Duodenal mucosa (tissue), 2 donors: ENCODE data around the gene MYOD1.

Experiments
- H3K27ac ChIP-seq: one replicate; pipeline ENCODE4 v1.7.0; 2013; ENCODE audit warnings: low read depth, low read length
- H3K27me3 ChIP-seq, 2 donors: one replicate each; pipeline ENCODE4 v1.7.0; 2013; ENCODE audit warnings: low read length in 2 of 2, control low read depth in 1 of 2; ENCODE audit not compliant: insufficient read depth in 2 of 2, control insufficient read depth in 1 of 2
- H3K36me3 ChIP-seq, 2 donors: one replicate each; pipeline ENCODE4 v1.7.0; 2013; ENCODE audit warnings: low read length in 2 of 2, control low read depth in 1 of 2; ENCODE audit not compliant: insufficient read depth in 2 of 2, control insufficient read depth in 1 of 2
- H3K4me1 ChIP-seq, 2 donors: one replicate each; pipeline ENCODE4 v1.7.0; 2013; ENCODE audit warnings: low read length in 2 of 2, control low read depth in 1 of 2; ENCODE audit not compliant: insufficient read depth in 2 of 2, control insufficient read depth in 1 of 2
- H3K4me3 ChIP-seq, 2 donors: one replicate each; pipeline ENCODE4 v1.7.0; 2013; ENCODE audit warnings: low read length in 2 of 2, low read depth in 1 of 2
- H3K9ac ChIP-seq, 2 donors: one replicate each; pipeline ENCODE4 v1.7.0; 2013; ENCODE audit warnings: low read length in 2 of 2, low read depth in 1 of 2
- H3K9me3 ChIP-seq, 2 donors: one replicate each; pipeline ENCODE4 v1.7.0; 2013; ENCODE audit warnings: low read length in 2 of 2, control low read depth in 1 of 2; ENCODE audit not compliant: control insufficient read depth in 1 of 2

MYOD1 gene

DNA sequence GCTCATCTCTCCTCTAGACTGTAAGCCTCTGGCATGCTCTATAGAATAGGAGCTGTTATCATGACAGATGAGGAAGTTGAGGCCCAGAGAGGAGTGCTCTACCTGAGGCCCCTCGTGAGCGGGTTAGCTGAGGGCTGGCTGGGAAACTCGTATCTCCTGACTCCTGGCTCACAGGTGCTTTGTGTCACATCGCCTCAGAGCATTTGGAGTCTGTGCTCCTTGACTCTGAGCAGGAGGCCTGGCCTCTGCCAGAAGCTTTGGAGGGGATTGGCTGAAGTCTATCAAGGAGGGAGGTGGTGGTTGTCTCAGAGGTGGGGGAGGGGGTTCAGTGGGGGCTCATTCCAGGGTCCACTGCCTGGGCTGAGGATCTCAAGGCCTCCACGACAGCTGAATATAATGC is 22.6 kb downstream of the MYOD1 start:
- no peak overlapping the region for H3K4me3 ChIP-seq
- no peaks in the 10 kb centered on the region for H3K4me1 ChIP-seq
- no peak overlapping the region for H3K9ac ChIP-seq
- H3K36me3 ChIP-seq = no peaks in the 10 kb centered on the region
- H3K27ac ChIP-seq = no peak overlapping the region
- H3K27me3 ChIP-seq = peaks cover 17 to 23% of the 10 kb centered on the region in 2 donors
- H3K9me3 ChIP-seq = no peaks in the 10 kb centered on the region

DNA sequence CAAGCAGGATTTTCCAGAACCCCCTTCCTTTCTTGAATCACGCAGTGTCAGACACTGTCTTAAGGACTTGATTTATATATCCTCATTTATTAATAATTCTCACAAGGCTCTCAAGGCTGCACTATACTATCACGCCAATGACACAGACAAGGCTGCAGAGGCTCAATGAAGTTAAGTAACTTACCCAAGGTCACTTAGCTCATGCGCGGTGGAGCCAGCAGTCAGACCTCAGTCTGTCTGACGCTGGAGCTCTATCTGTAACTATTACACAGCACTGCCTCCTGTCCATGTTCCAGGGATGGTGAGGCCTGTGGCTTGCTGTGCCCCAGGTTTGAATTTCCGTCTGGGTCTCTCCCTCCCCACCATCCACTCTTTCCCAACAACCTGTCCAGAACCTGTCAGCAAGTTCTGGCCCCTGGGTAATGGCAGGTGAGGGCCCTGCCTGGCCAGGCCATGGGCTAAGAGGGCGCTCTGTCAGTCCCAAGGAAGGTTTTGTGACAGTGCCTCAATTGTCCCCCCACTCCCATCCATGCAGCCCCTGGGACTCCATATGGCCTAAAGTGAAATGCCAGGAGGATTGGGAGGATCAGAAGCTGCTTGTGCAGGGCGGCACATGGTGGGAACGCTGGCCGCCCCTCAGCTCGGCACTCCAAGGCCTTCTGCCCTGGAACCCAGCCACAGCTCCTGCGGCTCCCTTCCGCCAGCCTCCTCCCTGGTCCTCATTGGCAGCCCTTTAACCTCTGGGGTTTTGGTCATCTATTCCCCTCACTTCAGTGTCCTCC is 23.8 kb downstream of the MYOD1 start:
- Histone ChIP-seq H3K36me3 (no peaks in the 10 kb centered on the region), H3K9ac (no peak overlapping the region), H3K4me3 (no peak overlapping the region), H3K27me3 (peaks cover 10 to 11% of the 10 kb centered on the region in 2 donors), H3K4me1 (no peaks in the 10 kb centered on the region), H3K9me3 (no peaks in the 10 kb centered on the region), H3K27ac (no peak overlapping the region)

DNA sequence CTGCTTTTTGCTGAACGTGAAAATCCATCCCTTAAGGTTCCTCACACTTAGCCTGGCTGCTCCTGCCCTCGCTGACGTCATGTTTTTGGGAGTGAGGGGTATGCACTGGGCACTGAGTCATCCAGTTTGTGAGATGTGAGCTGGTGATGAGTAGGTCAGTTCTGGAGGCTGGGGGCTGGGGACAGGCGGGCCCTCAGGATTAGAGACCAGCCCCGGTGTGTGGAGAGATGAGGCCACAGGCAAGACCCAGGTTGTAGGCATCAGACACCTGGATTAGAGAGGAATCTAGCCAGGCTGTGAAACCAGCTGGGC is 24.4 kb downstream of the MYOD1 start:
- Histone ChIP-seq H3K9ac (no peak overlapping the region), H3K9me3 (no peaks in the 10 kb centered on the region), H3K27ac (no peak overlapping the region), H3K36me3 (no peaks in the 10 kb centered on the region), H3K4me1 (no peaks in the 10 kb centered on the region), H3K27me3 (peaks cover 5 to 8% of the 10 kb centered on the region in 2 donors), H3K4me3 (no peak overlapping the region)

DNA sequence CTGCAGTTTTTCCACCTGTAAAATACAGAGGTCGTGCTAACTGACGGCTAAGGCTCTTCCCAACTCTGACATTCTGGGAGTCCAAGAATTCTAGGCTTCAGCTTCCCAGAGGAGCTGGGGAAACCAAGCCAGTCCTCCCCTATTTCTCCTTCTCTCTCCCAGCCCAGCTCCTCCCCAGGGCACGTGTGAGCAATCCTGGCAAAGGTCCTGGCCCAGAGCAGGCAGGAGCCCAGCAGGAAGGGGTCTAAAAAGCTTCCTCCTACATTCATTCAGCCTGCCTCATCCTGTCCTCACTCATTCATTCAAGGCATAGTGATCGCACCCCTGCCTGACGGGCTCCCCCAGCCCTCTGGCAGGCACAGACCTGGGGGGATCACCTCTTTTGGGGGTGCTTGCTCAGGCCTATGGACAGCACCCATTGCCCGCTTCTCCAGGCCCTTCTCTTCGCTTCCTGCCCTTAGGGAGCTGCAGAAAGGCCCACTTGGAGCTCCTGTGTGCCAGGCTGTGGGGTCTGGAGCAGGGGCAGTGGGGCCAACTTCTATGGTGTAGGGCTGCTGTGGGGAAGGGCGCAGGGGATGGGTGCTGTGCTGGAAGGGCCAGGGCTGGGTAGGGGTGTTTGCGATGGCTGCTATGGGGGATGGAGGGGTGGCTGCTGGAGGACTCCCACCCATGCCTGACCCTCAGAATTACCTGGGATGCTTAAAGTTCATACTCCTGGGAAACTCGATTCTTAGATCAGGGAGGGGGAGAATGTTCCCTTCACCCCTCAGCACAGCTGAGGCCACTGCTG is 25.0 kb downstream of the MYOD1 start:
- Histone ChIP-seq H3K36me3 (no peaks in the 10 kb centered on the region), H3K4me1 (no peaks in the 10 kb centered on the region), H3K9ac (no peak overlapping the region), H3K9me3 (no peaks in the 10 kb centered on the region), H3K4me3 (no peak overlapping the region), H3K27ac (no peak overlapping the region), H3K27me3 (peaks cover 5% of the 10 kb centered on the region in 2 donors)

DNA sequence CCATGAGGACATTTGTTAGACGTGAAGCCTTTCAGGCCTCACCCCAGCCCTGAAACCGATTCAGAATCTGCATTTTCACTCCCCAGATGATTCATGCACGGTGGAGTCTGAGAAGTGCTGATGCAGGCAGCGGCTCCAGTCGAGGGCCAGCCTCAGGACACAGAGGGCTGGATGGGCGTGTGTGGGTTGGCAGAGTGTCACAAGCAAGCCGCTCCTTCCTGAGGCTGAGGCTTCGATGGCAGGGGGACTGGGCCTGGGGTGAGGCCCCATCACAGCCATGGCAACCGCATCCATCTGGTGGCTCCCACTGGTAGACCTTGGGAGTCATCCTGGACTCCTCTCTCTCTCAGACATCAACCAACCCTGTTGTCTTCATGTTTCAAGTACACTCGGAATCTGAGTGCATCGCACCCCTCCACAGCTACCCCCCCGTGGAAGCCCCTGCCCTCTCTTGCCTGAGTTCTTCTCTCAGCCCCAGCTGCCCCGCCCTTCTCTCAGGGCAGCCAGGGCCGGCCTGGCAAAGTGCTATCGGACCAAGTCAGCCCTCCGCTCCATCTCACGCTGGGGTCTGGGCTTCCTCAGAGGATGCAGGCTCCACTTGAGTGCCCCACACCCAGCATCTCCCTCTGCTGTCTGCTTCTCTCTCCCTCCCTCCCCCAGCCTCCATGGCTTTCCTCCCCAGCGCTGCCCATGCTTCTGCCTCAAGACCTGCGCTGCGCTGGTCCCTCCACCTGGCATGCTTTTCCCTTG is 25.8 kb downstream of the MYOD1 start:
- no peak overlapping the region for H3K27ac ChIP-seq
- no peaks in the 10 kb centered on the region for H3K27me3 ChIP-seq
- no peaks in the 10 kb centered on the region for H3K36me3 ChIP-seq
- no peak overlapping the region for H3K9ac ChIP-seq
- H3K9me3 ChIP-seq = no peaks in the 10 kb centered on the region
- no peak overlapping the region for H3K4me3 ChIP-seq
- H3K4me1 ChIP-seq = peaks cover 0 to under 1% of the 10 kb centered on the region in 2 donors

DNA sequence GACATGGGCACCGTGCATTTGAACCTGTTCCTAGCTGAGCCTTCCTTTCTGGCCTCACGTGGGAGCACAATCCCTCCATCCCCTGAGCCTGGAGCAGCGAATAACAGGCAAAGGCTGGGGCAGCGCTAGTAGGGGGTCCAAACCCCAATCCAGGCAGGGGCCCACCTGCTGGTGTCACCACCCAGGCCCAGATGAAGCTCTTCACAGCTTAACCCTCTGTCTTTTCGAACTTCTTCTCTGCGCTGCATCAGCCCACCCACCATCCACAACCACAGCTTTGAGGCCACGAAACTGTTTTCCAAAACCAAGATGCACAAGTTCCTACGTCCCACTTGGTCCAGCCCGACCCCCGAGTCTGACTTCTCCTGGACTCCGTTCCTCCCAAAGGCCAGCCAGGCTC is 26.7 kb downstream of the MYOD1 start:
- Histone ChIP-seq H3K4me1 (peaks cover 0 to 10% of the 10 kb centered on the region in 2 donors), H3K4me3 (no peak overlapping the region), H3K27ac (no peak overlapping the region), H3K36me3 (no peaks in the 10 kb centered on the region), H3K27me3 (no peaks in the 10 kb centered on the region), H3K9me3 (no peaks in the 10 kb centered on the region), H3K9ac (no peak overlapping the region)

DNA sequence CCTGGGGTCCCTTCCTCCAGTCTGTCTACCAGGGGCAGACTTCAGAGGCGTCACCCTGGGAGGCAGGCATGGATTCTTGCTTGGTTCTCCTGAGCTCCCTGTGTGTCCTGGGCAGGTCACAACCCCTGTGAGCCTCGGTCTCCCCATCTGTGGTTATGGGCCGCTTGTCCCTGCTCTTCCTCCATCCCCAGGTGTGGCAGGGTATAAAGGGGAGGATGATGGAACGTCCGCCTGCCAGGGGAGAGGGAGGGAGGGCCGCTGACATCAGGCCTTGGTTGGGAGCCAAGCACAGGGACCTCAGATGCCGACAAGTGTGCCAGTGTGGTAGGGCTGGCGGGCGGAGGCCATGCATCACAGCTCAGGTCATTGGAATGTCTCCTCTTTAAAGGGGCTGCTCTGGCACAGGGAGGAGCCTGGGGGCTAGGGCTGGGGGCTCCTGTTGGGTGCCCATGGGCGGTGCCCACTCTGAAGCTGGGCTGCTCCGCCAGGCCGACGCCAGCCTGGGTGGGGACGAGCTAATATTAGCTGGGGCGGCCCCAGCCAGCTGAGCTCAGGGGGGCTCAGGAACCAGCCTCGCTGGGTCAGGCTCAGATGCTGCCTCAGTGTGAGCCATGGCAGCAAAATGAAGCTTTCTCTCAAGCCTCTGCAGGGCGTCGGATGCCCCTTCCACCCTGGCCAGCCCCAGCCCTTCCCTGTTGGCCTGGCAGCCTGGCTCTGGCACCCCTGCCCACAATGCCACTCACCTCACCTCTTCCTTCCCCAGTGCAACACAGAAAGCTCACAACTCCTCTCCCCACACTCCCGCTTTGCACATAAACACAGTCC is 28.0 kb downstream of the MYOD1 start:
- no peaks in the 10 kb centered on the region for H3K9me3 ChIP-seq
- H3K27ac ChIP-seq = no peak overlapping the region
- peaks cover 0 to 10% of the 10 kb centered on the region in 2 donors for H3K4me1 ChIP-seq
- H3K9ac ChIP-seq = no peak overlapping the region
- H3K4me3 ChIP-seq = no peak overlapping the region
- H3K36me3 ChIP-seq = no peaks in the 10 kb centered on the region
- H3K27me3 ChIP-seq = no peaks in the 10 kb centered on the region

DNA sequence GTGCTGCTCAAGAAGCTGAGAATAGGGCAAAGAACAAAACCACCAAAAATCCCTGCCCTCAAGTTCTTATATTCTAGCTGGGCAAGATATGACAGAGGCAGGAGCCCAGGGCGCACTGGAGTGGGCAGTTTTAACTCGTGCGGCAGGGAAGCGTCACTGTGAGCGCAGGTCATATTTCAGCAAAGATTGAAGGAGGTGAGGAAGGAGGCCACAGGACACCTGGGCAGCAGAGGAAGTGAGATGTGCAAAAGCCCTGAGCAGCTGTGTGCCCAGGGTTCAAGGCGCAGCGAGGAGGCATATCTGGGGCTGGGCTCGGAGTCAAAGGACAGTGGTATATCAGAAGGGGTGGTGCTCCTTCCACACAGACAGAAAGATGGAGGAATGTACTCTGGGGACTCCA is 28.7 kb downstream of the MYOD1 start:
- Histone ChIP-seq H3K9ac (no peak overlapping the region), H3K4me3 (no peak overlapping the region), H3K36me3 (no peaks in the 10 kb centered on the region), H3K4me1 (peaks cover 0 to 10% of the 10 kb centered on the region in 2 donors), H3K27me3 (no peaks in the 10 kb centered on the region), H3K27ac (no peak overlapping the region), H3K9me3 (no peaks in the 10 kb centered on the region)

DNA sequence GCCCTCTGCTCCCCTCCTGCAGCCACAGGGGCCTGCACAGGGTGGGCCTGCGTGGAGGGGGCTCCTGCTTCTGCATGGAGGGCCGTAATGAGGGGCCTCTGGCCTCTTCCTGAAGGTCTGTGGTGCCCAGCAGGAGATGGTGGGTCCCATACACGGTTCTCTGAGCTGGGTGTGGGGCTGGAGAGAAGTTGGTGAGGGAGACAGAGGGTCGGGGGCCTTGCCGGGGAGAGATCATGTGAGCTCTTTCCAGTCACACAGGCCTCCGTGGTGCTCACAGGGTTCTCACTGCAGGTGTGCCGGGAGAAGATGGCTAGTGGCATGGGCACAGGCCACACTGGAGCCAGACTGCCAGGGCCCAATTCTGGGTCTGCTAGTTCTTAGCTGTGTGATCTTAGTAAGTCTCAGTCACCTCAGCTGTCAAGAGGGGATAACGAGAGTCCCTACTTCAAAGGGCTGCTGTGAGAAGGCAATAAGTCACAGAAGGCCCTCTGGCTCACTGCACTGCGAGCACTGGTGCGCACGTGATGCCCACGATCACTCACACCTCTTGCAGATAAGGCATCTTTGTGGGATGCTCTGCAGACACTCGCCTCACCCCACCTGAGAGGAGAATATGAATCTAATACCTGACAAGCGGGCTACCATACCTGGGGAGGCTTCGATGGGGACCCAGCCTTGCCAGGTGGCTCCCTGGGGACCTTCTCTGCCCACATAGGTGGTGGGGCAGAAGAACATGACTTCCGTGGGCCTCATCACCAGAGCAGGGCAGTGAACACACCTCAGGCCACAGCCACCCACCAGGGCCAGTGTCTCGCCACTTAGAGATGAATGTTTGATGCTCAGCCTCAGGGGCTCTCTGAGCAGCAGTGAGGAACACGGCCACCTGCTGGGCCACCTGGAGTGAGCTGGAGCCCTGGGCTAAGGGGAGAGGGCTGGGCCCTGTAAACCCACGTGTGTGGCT is 29.7 kb downstream of the MYOD1 start:
- Histone ChIP-seq H3K9me3 (no peaks in the 10 kb centered on the region), H3K36me3 (no peaks in the 10 kb centered on the region), H3K27me3 (no peaks in the 10 kb centered on the region), H3K27ac (no peak overlapping the region), H3K4me3 (no peak overlapping the region), H3K9ac (no peak overlapping the region), H3K4me1 (peaks cover 0 to 10% of the 10 kb centered on the region in 2 donors)
